Smooth muscle cell (in vitro differentiated cells): Measurements from ENCODE around the gene HARS2. TPM values are rescaled to one million over a fixed set of nuclear protein-coding genes. Genes with fewer than 3 reads are reported as not detected.

Experiments used
- DNase-seq: peaks from one replicate; lab custom pipeline; 2025; ENCODE audit not compliant: unreplicated experiment; lab: John Stamatoyannopoulos, UW
- H2AFZ ChIP-seq: fragments of 200-600 bp; sonication (generic); 2 replicates; pipeline ENCODE4 v1.6.0; 2016; ENCODE audit warnings: antibody characterized with exemption, low read depth, mild to moderate bottlenecking
- H3F3A ChIP-seq: fragments of 200-600 bp; sonication (generic); 2 replicates; pipeline ENCODE4 v1.6.0; 2017; ENCODE audit warnings: antibody characterized with exemption, low read depth
- H3K27ac ChIP-seq: fragments of 200-600 bp; sonication (generic); 2 replicates; pipeline ENCODE4 v1.5.1; 2016; ENCODE audit warnings: low read depth, mild to moderate bottlenecking
- H3K27me3 ChIP-seq: fragments of 200-600 bp; sonication (generic); 2 replicates; pipeline ENCODE4 v1.6.1; 2016; ENCODE audit warnings: low read depth, mild to moderate bottlenecking
- H3K36me3 ChIP-seq: fragments of 200-600 bp; sonication (generic); 2 replicates; pipeline ENCODE4 v1.5.1; 2016; ENCODE audit warnings: low read depth
- H3K4me1 ChIP-seq: fragments of 200-600 bp; sonication (generic); 2 replicates; pipeline ENCODE4 v1.5.1; 2016; ENCODE audit warnings: low read depth
- H3K4me2 ChIP-seq: fragments of 200-600 bp; sonication (generic); 2 replicates; pipeline ENCODE4 v1.6.0; 2016; ENCODE audit warnings: mild to moderate bottlenecking
- H3K4me3 ChIP-seq: fragments of 200-600 bp; sonication (generic); 2 replicates; pipeline ENCODE4 v1.5.1; 2016; ENCODE audit warnings: mild to moderate bottlenecking
- H3K79me2 ChIP-seq: fragments of 200-600 bp; sonication (generic); 2 replicates; pipeline ENCODE4 v1.6.0; 2016; ENCODE audit warnings: low read depth, mild to moderate bottlenecking
- H3K9ac ChIP-seq: fragments of 200-600 bp; sonication (generic); 2 replicates; pipeline ENCODE4 v1.6.0; 2016; ENCODE audit warnings: low read depth
- H3K9me3 ChIP-seq: fragments of 200-600 bp; sonication (generic); replicated peaks from 2 replicates; pipeline ENCODE4 v1.5.1; 2016; ENCODE audit warnings: low read depth
- H4K20me1 ChIP-seq: fragments of 200-600 bp; sonication (generic); 2 replicates; pipeline ENCODE4 v1.6.0; 2016; ENCODE audit warnings: low read depth
- WGBS: methylation state at CpG from one replicate; pipeline ENCODE4 v1.1.7; 2016; ENCODE audit warnings: low lambda C conversion rate; 5-methylcytosine and 5-hydroxymethylcytosine counted together
- polyA plus RNA-seq: library from polyadenylated mRNA; unstranded; fragments of >200 nt; fragmentation: Nextera tagmentation; extraction: Ambion mirVana; gene quantifications from 2 replicates; pipeline ENCODE4 v1.2.1, GENCODE V29; 2016
- total RNA-seq: library from RNA; depleted of rRNA; stranded (reverse); fragments of >200 nt; gene quantifications from 2 replicates; pipeline ENCODE4 v1.2.3, GENCODE V29; 2014
- TF ChIP-seq, protein P1 (sequence below): fragments of 200-600 bp; sonication (generic); IDR thresholded peaks from 2 replicates; pipeline ENCODE4 v1.5.1; 2017; ENCODE audit warnings: borderline replicate concordance, mild to moderate bottlenecking, antibody characterized with exemption; ENCODE audit not compliant: insufficient read depth, poor library complexity, severe bottlenecking

Gene HARS2
- total and polyA plus RNA-seq, 2 experiments from 2014 or later, result 15.3 to 24.3 TPM

DNA sequence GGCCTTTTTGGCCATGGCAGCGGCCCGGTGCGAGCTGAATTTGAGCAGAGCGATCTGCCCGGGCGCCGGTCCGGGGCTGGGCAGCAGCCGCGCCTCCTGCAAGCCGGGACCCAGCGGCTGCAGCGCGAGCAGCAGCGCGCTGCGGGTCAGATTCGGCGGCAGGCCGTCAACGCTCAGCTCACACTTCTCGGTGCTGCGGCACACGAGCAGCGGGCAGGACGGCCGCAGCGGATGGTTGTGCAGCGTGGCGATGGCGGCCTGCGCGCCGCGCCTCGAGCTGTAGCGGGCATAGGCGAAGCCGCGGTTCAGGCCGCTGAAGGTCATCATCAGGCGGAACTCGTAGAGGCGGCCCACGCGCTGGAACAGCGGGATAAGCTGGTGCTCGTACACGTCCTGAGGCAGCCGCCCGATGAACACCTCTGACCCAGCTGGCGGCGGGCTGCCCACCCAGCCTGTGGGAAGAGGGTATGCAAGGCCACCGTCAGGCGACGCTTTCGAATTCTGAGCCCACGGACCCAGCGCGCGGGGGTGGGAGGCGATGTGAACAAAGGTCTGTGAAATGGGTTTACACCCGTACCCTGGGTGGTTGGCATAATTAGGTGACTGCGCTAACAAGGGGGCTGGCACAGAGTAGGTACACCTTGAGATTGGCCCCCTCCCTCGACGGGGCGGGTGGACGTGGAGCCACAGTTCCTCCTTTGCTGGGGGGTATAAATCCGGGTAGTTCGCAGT is 18.6 kb upstream of the HARS2 start:
- no peak overlapping the region for H3K4me2 ChIP-seq
- H3F3A ChIP-seq, result peaks cover 12% of the 10 kb centered on the region
- H3K79me2 ChIP-seq, result peaks cover 2% of the 10 kb centered on the region
- no peak overlapping the region for H2AFZ ChIP-seq
- H3K4me3 ChIP-seq, result no peak overlapping the region
- H3K27ac ChIP-seq, result no peak overlapping the region
- H3K9ac ChIP-seq, result no peak overlapping the region
- no peaks in the 10 kb centered on the region for H3K27me3 ChIP-seq
- H3K9me3 ChIP-seq, result no peaks in the 10 kb centered on the region
- TF ChIP-seq, protein P1, sequence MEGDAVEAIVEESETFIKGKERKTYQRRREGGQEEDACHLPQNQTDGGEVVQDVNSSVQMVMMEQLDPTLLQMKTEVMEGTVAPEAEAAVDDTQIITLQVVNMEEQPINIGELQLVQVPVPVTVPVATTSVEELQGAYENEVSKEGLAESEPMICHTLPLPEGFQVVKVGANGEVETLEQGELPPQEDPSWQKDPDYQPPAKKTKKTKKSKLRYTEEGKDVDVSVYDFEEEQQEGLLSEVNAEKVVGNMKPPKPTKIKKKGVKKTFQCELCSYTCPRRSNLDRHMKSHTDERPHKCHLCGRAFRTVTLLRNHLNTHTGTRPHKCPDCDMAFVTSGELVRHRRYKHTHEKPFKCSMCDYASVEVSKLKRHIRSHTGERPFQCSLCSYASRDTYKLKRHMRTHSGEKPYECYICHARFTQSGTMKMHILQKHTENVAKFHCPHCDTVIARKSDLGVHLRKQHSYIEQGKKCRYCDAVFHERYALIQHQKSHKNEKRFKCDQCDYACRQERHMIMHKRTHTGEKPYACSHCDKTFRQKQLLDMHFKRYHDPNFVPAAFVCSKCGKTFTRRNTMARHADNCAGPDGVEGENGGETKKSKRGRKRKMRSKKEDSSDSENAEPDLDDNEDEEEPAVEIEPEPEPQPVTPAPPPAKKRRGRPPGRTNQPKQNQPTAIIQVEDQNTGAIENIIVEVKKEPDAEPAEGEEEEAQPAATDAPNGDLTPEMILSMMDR, result no peak
- peaks cover 5% of the 10 kb centered on the region for H3K36me3 ChIP-seq
- no peak for DNase-seq
- H3K4me1 ChIP-seq, result no peaks in the 10 kb centered on the region
- H4K20me1 ChIP-seq, result no peaks in the 10 kb centered on the region
- 95% methylated on average over 70 of the region's 70 CpGs for WGBS

DNA sequence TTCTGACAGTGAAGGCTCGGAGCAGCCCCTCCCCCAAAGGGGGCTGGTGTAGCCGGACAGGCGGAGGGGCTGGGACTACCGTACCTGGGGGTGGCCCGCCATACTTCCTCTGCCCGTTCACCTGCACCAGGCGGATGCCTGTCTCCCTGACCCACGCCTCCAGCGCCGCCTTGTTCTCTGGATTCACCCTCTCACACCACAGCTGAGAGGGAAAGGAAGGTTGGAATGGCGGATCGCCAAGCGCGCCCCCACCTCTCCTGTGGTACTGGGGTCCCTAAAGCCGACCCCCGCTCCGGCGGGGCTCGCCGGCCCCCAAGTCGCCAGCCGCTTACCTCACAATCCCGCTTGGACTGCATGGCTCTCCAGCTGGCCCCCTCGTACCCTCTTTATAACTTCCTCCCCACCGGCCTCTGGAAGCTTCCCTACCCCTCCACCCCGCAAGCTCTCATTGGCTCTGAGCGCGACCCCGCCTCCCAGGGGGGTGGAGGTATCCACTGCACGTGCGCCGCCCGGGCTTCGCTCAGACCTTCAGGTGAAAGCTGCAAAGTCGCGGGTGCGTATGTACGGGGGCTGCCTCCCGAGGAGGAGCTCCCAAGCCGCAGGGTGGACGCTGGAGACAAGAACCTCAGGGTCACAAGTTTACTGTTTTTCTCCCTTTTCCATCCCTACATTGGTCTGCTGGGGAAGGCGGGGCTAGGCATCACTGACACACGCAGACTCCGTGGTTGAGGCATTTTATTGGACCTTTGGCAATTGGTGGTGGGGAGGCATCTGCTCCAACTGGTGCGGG is 17.9 kb upstream of the HARS2 start, which contains the start of gene DND1:
Gene DND1 (minus strand): TSS at position 390 of the 790 bp plus-strand sequence. CDS start 34 bp downstream, at position 356.
- 96% methylated on average over 43 of the region's 45 CpGs for WGBS
- Histone ChIP-seq H3K36me3 (no peaks in the 10 kb centered on the region), H3K4me2 (no peak within 1 kb of the TSS), H3F3A (peaks cover 12% of the 10 kb centered on the region), H3K9ac (no peak within 1 kb of the TSS), H2AFZ (no peak within 1 kb of the TSS), H3K27ac (no peak within 1 kb of the TSS), H3K4me3 (no peak within 1 kb of the TSS), H3K27me3 (no peaks in the 10 kb centered on the region), H3K79me2 (no peaks in the 10 kb centered on the region), H3K9me3 (no peaks in the 10 kb centered on the region), H3K4me1 (no peaks in the 10 kb centered on the region), H4K20me1 (no peaks in the 10 kb centered on the region)
- DNase-seq, result no peak
- TF ChIP-seq, protein P1, result no peak

DNA sequence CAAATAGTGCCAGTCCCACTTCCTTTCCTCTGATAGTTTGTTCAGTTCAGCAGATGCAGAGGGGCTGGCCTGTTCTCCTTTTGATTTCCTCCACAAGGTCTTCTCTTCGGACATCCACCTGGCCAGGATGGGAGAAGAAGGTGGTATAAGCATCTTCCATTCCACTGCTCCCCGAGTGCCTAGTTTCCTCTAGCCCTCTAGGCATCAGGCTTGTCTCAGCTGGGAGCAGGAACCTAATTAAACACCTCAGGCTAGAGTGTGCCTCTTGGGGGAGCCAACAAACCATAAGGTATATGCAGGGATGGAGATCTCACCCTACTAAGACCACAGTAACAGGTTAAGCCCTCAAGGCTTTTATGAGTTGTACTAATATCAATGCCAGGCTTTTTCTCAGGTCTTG is 17.0 kb upstream of the HARS2 start:
- H4K20me1 ChIP-seq, result no peaks in the 10 kb centered on the region
- H3K4me3 ChIP-seq, result no peak overlapping the region
- H3K4me1 ChIP-seq, result no peaks in the 10 kb centered on the region
- H3K4me2 ChIP-seq, result no peak overlapping the region
- peaks cover 12% of the 10 kb centered on the region for H3F3A ChIP-seq
- H3K79me2 ChIP-seq, result no peaks in the 10 kb centered on the region
- no peak overlapping the region for H3K27ac ChIP-seq
- DNase-seq, result no peak
- H3K36me3 ChIP-seq, result no peaks in the 10 kb centered on the region
- H3K9ac ChIP-seq, result no peak overlapping the region
- TF ChIP-seq, protein P1, result no peak
- no peaks in the 10 kb centered on the region for H3K9me3 ChIP-seq
- 94% methylated on average over 2 of the region's 2 CpGs for WGBS
- no peaks in the 10 kb centered on the region for H3K27me3 ChIP-seq
- no peak overlapping the region for H2AFZ ChIP-seq
